GM18867 (cell line): ENCODE results near the gene MBP.

Experiments
- ATAC-seq: cut with Tn5 transposase; IDR thresholded peaks from one replicate; pipeline ENCODE4 v1.9.1; 2021; ENCODE audit warnings: mild to moderate bottlenecking, moderate library complexity; ENCODE audit not compliant: unreplicated experiment

Gene MBP

GRCh38 chr18:77103187-77103850 lies 29.3 kb downstream of the MBP start:
- no peak for ATAC-seq

DNA sequence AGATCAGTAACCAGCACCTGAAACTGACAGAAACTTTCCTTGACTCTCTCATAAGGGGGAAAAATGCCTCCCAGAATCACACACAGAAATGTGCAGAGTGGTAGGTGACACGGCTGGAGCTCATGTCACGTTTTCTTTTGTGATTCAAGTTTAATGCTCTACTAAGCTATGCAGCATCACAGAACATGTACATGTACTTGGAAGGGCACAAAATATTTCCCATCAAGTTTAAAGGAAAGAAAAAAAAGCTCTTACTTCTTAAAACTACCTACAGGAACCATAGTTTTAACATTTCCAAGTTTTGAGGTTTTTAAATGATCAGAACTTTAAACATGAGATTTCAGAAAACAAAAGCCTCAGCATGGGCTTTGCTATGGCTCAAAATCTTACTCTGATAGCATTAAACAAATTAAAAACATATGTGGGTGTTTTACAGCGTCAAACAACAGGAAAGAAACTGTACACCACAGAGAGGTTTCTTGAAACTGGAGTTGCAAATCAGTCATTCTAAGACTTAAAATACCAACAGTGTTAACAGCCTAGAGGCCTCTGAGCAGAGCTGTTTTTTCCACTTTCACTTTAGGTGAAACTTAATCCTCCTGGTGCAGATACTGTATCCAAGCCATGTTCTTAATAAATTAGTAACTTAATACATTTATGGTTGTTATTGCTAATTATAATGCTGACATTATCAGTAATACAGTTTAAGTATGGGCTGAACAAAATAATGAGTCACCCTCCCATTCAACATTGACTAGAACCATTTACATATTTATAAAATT lies 30.1 kb downstream of the MBP start:
- ATAC-seq: peak; percentile 83

DNA sequence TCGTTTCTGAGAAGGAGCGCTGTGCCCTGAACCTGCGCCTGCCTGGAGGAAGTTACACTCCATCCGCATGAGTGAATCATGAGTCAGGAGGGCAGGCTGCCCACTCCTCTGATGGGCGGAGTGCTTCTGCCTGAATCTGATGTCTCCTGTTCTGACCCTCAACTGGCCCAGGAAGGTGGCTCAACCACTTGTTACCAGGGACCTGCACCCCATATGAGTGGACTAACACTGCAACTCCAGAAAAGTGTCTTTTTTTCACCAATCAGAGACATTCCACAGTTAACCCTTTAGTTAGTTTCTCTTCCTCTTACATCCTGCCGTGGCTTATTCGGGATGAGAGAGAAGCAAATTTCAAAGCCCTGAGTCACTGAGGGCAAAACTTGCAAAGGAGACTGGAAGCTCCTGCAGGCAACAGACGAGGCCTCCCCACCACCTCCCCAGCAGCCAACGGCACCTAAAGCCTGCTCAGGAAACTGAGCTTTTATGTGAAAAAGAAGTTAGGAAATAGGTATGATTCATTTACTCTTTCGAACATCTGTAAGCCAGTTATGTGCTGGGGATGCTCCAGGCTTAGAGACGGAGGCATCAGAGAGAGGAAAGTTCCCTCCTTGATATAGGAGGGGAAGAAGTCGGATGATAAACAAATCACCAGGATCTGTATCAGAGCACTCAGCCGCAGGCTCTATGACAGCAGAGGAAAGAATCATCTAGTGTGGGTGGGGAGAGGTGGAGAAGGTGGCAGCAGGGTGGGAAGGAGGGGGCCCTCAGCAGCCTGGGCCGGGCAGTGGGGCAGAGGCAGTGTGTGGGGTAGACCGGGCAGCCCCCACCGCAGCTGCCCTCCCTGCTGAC lies 30.9 kb downstream of the MBP start:
- peak; percentile 50 for ATAC-seq

DNA sequence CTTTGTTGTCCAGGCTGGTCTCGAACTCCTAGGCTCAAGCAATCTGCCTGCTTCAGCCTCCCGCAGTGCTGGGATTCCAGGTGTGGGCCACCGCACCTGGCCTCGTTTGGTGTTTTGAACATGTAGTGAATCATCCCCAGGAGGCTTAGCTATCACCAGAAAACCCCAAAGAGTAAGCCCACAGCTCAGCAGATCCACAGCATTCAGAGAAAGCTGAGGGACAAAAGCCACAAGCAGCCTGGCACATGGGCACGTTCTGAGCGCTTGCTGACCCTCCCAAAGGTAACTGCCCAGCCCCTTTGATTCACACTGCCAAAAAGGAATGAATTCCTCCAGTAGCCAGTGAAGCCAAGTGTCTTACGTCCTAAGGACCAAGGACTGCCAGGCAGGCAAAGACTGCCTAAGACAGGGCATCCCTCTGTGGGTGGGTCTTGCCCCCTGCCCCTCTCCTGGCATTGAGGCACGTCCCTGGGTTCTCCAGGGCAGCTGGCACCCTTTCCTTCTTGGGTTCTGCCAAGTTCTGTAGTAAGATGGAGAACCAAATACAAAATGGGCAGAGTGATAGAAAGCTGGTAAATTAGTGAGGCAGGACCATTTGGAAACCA lies 31.7 kb downstream of the MBP start:
- ATAC-seq: no peak

- ATAC-seq: no peak
These were observed 32.9 kb downstream of the MBP start for GRCh38 chr18:77099485-77100370.

- ATAC-seq: no peak
These were observed 33.9 kb downstream of the MBP start for GRCh38 chr18:77098538-77099174.

DNA sequence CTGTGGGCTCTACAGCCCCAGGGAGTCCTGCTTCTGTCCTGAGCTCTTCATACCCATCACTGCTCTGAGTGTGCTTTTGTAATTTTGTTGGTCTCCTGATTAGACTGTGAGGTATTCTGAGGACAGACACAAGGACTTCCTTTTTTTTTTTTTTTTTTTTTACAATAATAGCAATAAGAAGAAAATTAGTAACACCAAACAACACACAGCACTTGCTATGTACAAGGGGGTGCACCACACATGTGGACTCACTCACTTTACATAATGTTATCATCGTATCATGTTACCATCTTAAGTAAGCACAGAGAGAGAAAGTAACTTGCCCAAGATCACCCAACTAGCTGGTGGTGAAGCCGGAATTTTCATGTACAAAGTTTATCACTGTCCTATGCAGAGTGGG lies 34.6 kb downstream of the MBP start:
- no peak for ATAC-seq

DNA sequence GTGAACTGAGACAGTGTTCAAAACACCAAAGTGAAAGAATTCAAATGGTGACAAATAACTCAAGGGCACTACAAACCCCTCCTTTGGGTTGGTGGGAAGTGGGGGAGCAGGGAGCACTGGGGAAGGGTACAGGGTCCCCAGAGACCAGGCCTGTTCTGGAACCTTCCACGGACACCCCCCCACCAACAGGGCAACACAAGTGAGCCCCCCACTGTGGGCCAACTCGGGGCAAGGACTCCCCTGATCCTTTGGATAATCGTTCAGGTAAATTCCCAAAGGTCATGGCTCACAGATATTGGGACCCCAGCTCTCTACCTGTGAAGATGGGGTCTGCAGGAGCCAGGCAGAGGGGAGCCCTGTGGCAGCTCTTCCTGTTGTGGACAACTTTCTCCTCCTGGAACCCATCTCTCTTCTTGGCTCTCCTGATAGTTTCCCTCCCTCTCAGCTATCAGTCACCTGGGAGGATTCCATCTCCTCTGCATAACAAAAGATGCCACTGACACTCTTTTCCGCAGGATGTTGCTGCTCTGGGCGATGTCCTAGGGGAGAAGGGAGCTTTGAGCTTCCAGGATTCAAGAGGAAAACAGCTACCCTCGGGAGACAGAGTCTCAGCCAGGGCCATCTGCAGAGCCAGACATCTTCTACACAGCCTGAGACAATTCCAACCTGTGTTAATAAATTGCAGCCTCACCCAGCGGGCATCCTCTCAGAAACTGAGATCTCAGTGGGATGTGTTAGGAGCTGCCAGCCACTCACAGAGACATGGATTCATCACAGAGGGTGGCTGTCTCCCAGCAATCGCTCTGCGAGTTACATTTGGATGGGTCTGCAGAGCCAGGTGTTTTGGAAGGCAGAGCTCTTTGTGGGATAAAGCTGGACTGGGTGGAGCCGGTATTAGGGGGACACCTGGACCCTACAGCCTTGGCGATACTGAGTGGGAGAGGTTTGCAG lies 35.4 kb downstream of the MBP start:
- ATAC-seq: no peak

DNA sequence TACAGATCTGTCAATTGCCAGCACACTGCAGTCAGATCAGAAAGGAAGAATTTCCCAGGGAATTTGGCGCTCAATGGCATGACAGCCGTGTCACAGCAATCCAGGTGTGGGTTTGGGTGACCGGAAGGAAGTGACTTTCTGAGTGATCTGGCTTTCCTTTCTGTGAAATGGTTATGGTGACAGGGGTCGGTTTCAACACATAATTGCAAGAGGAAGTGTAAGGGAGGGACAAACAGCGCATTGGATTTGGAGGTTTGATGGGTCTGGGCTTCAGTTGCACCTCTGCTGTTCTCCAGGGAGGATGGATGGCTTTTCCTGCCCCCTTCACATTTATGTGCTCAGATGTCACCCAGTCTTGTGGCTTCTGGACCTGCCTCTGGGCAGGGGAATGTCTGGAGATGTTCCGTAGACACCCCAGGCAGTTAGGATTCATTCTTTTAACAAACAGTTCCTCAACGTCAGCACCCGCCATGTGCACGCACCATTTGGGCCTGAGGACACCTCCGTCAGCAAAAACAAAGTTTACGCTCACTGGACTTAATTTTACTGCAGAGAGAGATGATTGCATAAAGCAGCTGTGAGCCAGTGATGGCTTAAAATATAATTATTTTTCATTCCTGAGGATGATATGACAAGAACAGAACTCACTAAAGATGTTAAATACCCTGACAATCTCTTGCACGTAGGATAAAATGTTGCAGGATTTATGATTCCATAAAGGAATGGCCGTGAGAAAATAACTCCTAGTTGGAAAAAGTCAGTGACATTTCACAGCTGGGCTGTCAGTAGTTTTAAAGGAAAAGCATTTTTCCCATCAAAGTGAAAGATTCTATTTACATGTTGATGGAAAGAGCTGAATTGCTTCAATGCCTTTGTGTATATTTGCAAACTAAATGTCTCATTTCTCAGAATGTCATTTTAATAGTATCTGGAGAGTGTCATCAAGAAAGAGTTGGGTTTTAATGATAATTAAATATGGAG lies 36.9 kb downstream of the MBP start:
- no peak for ATAC-seq

DNA sequence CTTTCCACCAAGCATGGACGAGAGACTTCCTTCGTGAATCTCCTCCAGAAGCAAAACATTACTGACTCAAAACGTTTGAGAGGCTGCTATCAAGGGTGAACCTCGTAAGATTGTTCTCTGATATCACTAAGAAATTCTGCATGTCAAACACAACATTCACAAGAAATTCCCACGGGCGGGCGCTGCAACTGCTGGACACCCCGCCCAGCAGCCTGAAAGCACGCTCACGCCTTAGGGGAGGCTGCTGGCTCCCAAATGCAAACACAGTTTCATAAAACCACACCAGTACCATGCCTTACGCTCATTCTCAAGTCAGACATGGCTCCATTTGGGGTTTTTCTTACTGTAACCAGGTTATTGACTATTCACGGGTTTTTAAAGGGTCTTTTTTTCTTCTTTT lies 39.0 kb downstream of the MBP start:
- no peak for ATAC-seq

GRCh38 chr18:77093067-77093430 lies 39.5 kb downstream of the MBP start:
- ATAC-seq: no peak

DNA sequence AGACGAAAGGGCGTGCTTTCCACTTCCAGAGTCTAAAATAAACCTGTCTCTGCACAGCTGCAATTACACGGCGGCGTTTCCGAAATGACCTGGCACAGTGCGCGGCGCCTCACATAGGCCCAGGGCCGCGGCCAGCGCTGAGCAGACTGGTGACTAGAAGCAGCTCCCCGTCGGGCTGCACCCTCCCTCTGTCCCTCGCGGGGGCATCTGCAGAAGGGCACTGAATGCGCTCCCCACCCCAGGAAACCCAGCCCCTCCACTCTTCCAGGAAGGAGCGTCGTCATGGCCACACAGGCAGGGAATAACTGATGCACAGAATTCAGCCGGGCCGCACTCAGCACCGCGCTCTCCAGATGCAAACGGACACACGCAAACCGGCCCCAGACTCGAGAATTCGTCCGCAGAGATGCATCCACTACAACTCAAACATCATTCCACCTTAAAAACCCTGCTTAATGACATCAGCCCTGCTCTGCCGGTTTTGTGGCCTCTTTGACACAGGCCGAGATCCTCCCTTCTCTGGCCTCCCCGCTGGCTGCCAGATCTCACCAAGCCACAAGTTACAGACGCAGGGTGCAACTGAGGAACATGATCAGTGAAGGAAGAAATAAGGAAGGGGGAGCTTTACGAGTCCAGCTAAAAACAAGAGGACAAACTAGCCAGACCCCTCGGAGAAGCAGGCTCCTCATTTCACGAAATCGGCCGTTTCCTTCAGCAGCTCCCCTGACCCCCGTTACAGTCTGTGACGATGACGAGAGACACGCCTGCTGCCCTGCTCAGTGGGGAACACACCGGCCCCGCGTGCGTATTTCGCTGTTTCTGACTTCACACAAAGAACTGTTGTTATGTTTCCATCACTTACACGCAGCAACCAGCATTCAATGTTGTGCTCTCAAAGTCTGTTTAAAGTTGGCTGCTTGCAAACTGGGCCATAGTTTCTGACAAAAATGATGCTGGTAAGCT lies 40.2 kb downstream of the MBP start:
- ATAC-seq: no peak

GRCh38 chr18:77091366-77091765 lies 41.2 kb downstream of the MBP start:
- ATAC-seq: no peak

- ATAC-seq: no peak
These were observed 41.9 kb downstream of the MBP start for GRCh38 chr18:77090546-77091174.

GRCh38 chr18:77089723-77090285 lies 42.8 kb downstream of the MBP start:
- no peak for ATAC-seq
